ENCODE measurements around the gene CCL26. TPM values are rescaled to one million over a fixed set of nuclear protein-coding genes. Genes with fewer than 3 reads are reported as not detected.
A peak's percentile ranks its signal among the peaks of the same experiment; 100 is the strongest.
"Not testable (repeated sequence)": the region's sequence is repeated elsewhere in the genome, so short reads cannot be mapped to it uniquely, and the experiment has no call there.

CCL26 gene
- total and polyA plus RNA-seq, 10 donors = 0.35 to 0.41 TPM; not detected in 8

DNA sequence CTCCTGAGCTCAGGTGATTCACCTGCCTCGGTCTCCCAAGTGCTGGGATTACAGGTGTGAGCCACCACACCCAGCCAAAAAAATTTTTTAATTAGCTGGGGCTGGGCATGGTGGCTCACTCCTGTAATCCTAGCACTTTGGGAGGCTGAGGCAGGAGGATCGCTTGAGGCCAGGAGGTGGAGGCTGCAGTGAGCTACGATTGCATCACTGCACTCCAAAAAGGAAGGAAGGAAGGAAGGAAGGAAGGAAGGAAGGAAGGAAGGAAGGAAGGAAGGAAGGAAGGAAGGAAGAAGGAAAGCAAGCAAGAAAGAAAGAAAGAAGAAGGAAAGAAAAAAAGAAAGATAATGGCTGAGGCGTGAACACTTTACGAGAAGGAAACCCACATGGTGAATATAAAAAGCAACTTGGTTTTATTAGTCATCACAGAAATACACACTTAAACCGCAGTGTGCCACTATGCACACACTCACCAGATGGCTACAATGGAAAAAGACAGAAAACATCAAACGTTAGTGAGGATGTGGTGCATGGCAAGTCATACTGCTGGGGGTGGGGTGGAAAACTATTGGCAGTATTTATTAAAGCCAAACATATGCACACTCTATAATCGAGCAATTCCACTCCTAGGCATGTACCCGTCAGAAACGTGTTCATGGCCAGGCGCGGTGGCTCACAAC lies 4.4 kb upstream of the CCL26 start:
- no peaks in the 10 kb centered on the region for H3K27me3 ChIP-seq (replicated peaks in 1 of 7)
- no peaks in the 10 kb centered on the region for H3K9me3 ChIP-seq
- TF ChIP-seq POLR2AphosphoS5 (IDR thresholded peaks at IDR 0.05) (no peak), POLR2A (IDR thresholded peaks at IDR 0.05) (no peak)
- TF ChIP-seq, protein P1, sequence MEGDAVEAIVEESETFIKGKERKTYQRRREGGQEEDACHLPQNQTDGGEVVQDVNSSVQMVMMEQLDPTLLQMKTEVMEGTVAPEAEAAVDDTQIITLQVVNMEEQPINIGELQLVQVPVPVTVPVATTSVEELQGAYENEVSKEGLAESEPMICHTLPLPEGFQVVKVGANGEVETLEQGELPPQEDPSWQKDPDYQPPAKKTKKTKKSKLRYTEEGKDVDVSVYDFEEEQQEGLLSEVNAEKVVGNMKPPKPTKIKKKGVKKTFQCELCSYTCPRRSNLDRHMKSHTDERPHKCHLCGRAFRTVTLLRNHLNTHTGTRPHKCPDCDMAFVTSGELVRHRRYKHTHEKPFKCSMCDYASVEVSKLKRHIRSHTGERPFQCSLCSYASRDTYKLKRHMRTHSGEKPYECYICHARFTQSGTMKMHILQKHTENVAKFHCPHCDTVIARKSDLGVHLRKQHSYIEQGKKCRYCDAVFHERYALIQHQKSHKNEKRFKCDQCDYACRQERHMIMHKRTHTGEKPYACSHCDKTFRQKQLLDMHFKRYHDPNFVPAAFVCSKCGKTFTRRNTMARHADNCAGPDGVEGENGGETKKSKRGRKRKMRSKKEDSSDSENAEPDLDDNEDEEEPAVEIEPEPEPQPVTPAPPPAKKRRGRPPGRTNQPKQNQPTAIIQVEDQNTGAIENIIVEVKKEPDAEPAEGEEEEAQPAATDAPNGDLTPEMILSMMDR (IDR thresholded peaks at IDR 0.05 in 8 of 11, conservative IDR thresholded peaks at IDR 0.05 in 3 of 11) = no peak
- H3K27ac ChIP-seq = no peak overlapping the region
- H3K4me1 ChIP-seq = peaks cover 0 to 7% (median 0%) of the 10 kb centered on the region in 6 donors
- 49 to 61% (median 59%) methylated on average over 12 of the region's 12 CpGs for whole genome bisulfite sequencing, 5 donors
- H3K36me3 ChIP-seq = no peaks in the 10 kb centered on the region
- no peak overlapping the region for H3K4me3 ChIP-seq
- no peak for DNase-seq
- intact Hi-C loops (cut with DNase I; ENCODE audit: low total_unique reads) = no loop called here

DNA sequence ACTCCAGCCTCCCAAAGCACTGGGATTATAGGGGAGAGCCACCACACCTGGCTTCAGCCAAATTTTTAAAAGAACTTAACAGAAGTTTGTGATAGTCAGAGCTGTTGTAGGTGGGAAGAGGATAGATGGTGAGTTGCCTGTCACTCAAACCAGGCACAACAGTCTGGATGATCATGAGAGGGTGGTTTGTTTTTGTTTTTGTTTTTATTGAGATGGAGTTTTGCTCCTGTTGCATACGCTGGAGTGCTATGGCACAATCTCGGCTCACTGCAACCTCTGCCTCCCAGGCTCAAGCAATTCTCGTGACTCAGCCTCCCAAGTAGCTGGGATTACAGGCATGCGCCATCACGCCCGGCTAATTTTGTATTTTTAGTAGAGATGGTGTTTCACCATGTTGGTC lies 1.9 kb upstream of the CCL26 start:
- DNase-seq; intact Hi-C loops (cut with DNase I; ENCODE audit: low total_unique reads): not testable (repeated sequence)
- 85 to 98% (median 92%) methylated on average over 6 of the region's 6 CpGs for WGBS, 5 donors

GRCh38 chr7:75771224-75771623 lies 787 bp downstream of the CCL26 start:
- WGBS, 5 donors = 88 to 100% (median 94%) methylated on average over 1 of the region's 1 CpG
- TF ChIP-seq, protein P1 (IDR thresholded peaks at IDR 0.05 in 8 of 11, conservative IDR thresholded peaks at IDR 0.05 in 3 of 11) = no peak
- TF ChIP-seq POLR2AphosphoS5 (IDR thresholded peaks at IDR 0.05) = no peak
- intact Hi-C loops (cut with DNase I; ENCODE audit: low total_unique reads) = no loop called here
- DNase-seq = no peak
- Histone ChIP-seq H3K27me3 (replicated peaks in 1 of 7) (no peaks in the 10 kb centered on the region), H3K27ac (no peak overlapping the region), H3K4me3 (no peak overlapping the region), H3K9me3 (no peaks in the 10 kb centered on the region), H3K4me1 (peaks cover 0 to 3% (median 0%) of the 10 kb centered on the region in 6 donors), H3K36me3 (no peaks in the 10 kb centered on the region)

More for the DNA sequence above, 1.9 kb upstream of the CCL26 start:
- H3K4me3 ChIP-seq; H3K36me3 ChIP-seq; H3K27me3 ChIP-seq (replicated peaks in 1 of 7); H3K4me1 ChIP-seq; H3K27ac ChIP-seq; H3K9me3 ChIP-seq: not testable (repeated sequence)

GRCh38 chr7:75762350-75762917 lies 9.6 kb downstream of the CCL26 start:
- Histone ChIP-seq H3K4me3 (no peak overlapping the region), H3K27me3 (replicated peaks in 1 of 7) (no peaks in the 10 kb centered on the region), H3K9me3 (no peaks in the 10 kb centered on the region), H3K36me3 (no peaks in the 10 kb centered on the region), H3K27ac (no peak overlapping the region), H3K4me1 (peaks cover 0 to 10% (median 5%) of the 10 kb centered on the region in 6 donors)
- DNase-seq = no peak
- intact Hi-C loops (cut with DNase I; ENCODE audit: low total_unique reads) = no loop called here
- WGBS, 5 donors = 11 to 27% (median 22%) methylated on average over 2 of the region's 2 CpGs
- no peak for TF ChIP-seq POLR2A (IDR thresholded peaks at IDR 0.05)
- TF ChIP-seq, protein P1 (IDR thresholded peaks at IDR 0.05 in 8 of 11, conservative IDR thresholded peaks at IDR 0.05 in 3 of 11) = peak; percentile 53 to 78 (median 72)

- intact Hi-C loops (cut with DNase I; ENCODE audit: low total_unique reads) = not testable (repeated sequence)
Measured at GRCh38 chr7:75761801-75762200, 10.2 kb downstream of the CCL26 start.

More at GRCh38 chr7:75761801-75762200, 10.2 kb downstream of the CCL26 start:
- H3K4me3 ChIP-seq; DNase-seq; H3K27ac ChIP-seq; H3K9me3 ChIP-seq; H3K36me3 ChIP-seq; H3K27me3 ChIP-seq (replicated peaks in 1 of 7): not testable (repeated sequence)
- WGBS, 5 donors = 88 to 93% (median 91%) methylated on average over 3 of the region's 3 CpGs
- H3K4me1 ChIP-seq = peaks cover 0 to 10% (median 5%) of the 10 kb centered on the region in 6 donors
